NCI-H2196 treated with DMSO at 0.1 percent for 48 hours (cell line): ENCODE data around the gene SOX6.
"Not testable (repeated sequence)": the region's sequence is repeated elsewhere in the genome, so short reads cannot be mapped to it uniquely, and the experiment has no call there.

ENCODE experiments used
- DNase-seq: peaks from one replicate; lab custom pipeline; 2025; ENCODE audit not compliant: unreplicated experiment; lab: John Stamatoyannopoulos, UW

SOX6 gene

GRCh38 chr11:16356057-16356760 is at the start of gene SOX6:
SOX6 (minus strand) TSS chr11:16356546; CDS start chr11:16341248, 15,298 bp downstream.
- no peak for DNase-seq

GRCh38 chr11:16404781-16405285 is 48.5 kb upstream of the SOX6 start:
- DNase-seq = no peak

DNA sequence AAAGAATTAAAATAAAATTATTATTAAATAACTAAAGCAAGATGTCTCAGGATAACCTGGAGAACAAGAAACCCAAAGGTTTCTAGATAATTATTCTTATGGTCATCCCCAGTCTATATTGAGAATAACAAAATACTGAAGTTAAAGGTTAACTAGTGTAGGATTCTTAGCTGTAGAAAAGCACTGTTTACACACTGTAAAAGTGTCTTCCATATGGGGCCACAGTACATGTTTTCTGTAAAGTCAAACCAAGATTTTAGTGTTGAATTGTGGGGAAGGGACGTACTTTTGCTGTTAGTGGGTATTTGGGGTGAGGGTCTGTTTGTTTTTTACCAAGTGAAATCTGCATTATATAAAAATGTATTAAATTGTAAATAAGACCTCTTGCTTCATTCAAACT is 47.5 kb upstream of the SOX6 start:
- DNase-seq = no peak

GRCh38 chr11:16403448-16403803 is 47.1 kb upstream of the SOX6 start:
- no peak for DNase-seq

GRCh38 chr11:16402654-16403447 is 46.5 kb upstream of the SOX6 start:
- no peak for DNase-seq

GRCh38 chr11:16397390-16397789 is 41.0 kb upstream of the SOX6 start:
- DNase-seq = no peak

- no peak for DNase-seq
These were observed 39.3 kb upstream of the SOX6 start for GRCh38 chr11:16395601-16396000.

DNA sequence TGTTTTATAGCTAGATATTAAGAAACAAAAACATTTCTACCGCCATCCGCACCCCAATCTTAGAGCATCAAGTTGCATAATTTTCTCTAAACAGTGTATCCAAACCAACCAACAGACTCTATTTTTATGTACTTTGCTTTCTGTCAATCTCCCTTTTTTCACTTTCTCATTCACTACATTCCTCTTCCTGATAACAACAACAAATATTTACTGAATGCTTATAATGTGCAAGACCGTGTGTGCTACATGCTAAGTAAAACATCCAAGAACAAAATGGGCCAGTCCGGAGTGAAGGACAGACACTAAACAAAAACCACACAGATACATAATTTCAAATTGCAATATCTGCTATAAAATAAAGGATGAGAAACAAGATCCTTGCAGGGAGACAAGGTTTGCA is 38.6 kb upstream of the SOX6 start:
- DNase-seq = no peak

GRCh38 chr11:16393340-16393739 is 37.0 kb upstream of the SOX6 start:
- DNase-seq = no peak

GRCh38 chr11:16392616-16393015 is 36.3 kb upstream of the SOX6 start:
- DNase-seq = no peak

DNA sequence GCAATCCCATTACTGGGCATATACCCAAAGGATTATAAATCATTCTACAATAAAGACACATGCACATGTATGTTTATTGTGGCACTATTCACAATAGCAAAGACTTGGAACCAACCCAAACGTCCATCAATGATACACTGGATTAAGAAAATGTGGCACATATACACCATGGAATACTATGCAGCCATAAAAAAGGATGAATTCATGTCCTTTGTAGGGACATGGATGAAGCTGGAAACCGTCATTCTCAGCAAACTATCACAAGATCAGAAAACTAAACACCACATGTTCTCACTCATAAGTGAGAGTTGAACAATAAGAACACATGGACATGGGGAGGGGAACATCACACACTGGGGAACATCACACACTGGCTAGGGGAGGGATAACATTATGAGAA is 34.5 kb upstream of the SOX6 start:
- DNase-seq = not testable (repeated sequence)

DNA sequence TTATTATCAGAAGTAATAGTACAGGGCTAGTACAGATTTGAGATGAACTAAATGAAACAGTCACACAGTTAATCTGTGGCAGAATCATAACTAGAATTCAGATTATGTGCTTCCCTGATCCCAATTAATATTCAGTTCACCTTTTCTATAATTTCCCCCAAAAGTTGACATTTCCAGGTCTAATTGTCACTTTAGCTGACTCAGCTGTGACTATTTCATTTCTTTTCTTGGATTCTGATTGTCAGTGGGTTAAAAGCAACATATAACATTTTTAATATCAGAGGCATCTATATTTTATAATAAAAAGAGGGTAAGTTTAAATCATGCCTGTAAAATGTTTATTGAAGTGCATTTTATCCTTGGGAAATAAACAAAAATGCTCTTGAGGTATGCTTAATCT is 28.8 kb upstream of the SOX6 start:
- DNase-seq = no peak

DNA sequence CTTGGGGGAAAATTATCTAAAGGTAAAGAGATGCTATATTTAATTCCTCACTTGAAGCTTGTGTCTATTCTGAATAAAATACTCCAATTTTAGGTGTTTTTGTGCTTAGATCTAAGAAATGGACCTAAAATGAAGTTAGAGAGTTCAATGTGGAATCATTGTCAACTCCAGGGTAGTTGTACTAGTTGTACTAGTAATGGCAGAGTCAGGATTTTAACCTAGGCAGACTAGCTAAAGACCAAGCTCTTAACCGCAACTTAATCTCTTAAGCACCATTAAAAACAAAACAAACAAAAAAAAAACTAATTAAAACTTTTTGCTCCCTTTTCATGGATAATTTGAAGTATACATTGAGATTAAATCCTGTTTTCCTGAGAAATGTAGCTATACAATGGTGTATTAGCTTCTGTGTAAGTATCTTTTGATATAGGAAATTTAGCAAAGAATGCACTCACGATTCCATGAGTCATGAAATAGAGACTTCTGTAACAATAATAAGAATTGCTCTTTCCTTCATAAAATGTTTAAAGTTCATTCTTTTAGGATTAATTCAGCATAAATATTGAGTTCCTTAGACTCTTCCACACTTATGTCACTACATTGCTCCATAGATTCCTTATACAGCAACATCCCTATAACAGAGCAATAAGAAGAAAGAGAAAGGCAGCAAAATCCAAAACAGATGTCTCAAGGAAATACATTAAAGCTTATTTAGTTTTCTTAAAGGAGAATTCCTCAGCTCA is 26.5 kb upstream of the SOX6 start:
- no peak for DNase-seq

DNA sequence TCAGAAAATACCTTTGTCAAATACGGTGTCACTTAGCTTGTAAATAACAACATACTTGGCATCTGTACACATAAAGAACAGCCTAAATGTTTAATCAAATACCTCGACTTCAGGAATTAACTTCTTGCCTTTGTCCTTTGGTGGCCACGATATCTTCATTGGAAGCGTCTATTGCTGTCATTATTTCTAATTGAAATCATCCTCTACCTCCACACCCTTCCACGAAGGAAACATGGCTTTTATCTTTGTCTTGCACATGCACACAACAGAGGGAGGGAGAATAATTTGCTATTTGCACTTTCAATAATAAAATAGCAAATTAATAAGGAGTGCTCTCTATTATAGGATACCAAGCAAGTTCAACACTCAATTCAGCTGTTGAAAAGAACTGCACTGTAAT is 25.8 kb upstream of the SOX6 start:
- DNase-seq = no peak

DNA sequence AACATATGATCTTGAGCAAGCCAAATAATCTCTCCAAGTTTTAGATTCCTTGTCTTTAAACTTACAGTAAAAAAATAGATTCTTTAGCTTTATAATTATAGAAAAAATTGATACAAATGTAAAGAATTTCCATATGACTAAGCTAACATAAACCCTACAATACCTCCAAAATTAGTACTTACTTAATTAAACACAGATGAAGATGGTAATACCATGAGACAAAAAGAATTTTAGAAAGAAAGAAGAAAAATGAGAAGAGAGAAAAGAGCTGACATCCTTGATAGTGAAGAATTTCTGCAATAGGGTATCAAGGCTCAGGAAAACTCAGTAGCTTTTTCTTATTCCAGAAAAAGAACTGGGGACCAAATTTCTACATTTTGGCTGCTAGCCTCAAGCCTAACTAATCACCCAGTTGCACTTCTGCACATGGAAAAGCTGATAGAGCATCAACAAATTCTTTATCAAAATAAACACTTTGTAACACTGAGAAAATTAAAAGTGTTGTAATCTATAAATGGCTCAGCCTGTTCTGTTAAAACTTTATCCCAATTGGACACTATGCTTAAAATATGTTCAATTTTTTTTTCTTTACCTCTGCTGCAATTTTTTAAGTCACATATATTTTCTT is 24.7 kb upstream of the SOX6 start:
- DNase-seq = no peak

DNA sequence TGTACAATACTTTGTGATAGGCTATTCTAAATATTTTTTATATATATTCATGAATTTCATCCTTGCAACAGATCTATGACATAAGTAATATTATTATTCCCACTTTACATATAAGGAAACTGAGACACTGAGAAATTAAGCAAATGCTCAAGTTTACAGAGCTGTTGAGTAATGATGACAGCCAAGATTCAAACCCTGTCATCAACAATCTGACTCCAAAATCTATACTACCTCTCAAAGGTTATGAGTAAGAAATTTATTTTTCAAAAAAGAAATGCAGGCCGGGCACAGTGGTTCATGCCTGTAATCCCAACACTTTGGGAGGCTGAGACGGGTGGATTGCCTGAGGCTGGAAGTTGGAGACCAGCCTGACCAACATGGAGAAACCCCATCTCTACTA is 22.6 kb upstream of the SOX6 start:
- no peak for DNase-seq

- no peak for DNase-seq
These were observed 21.4 kb upstream of the SOX6 start for GRCh38 chr11:16377746-16378145.

DNA sequence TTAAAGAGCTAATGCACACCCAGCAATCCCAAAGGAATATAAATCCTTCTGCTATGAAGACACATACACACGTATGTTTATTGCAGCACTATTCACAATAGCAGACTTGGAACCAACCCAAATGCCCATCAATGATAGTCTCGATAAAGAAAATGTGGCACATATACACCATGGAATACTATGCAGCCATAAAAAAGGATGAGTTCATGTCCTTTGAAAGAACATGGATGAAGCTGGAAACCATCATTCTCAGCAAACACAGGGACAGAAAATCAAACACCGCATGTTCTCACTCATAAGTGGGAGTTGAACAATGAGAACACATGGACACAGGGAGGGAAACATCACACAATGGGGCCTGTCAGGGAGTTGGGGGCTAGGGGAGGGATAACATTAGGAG is 19.3 kb upstream of the SOX6 start:
- not testable (repeated sequence) for DNase-seq

DNA sequence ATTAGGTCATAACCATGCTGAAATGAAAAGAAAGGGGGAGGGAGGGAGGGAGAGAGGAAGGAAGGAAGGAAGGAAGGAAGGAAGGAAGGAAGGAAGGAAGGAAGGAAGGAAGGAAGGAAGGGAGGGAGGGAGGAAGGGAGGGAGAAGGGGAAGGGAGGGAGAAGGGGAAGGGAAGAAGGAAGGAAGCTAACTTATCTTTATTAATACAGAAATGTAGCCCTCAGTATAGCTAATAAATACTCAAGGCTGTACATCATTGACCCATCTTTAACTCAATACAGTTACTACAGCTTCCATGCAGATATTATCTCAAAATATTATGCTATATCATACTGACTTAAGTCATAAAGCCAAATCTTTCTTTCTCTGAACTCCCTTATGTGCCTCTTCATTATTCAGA is 17.4 kb upstream of the SOX6 start:
- no peak for DNase-seq

DNA sequence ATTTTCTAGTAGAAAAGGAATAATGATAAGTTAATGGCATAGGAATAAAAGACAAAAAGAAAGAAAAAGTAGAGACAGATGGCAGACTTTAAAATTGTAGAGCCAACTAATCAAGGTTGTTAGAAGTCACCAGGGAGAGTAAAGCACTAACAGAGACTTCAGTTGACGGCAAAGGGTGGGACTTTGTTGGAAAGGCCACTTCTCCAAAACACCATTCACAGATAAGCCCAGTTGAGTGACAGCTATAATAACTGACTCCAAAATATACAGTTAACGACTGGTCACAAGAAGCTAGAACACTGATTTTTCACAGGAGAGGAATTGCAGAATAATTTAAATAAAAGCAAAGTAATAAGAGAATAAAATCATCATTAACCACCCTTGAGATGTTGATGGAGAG is 16.0 kb upstream of the SOX6 start:
- DNase-seq = no peak

- no peak for DNase-seq
These were observed 10.9 kb upstream of the SOX6 start for GRCh38 chr11:16367252-16367651.
